HG03354 (cell line): ENCODE measurements around the gene CSTF1.

Experiments
- ATAC-seq: cut with Tn5 transposase; IDR thresholded peaks from one replicate; pipeline ENCODE4 v1.9.1; 2021; ENCODE audit warnings: mild to moderate bottlenecking; ENCODE audit not compliant: unreplicated experiment, poor library complexity, severe bottlenecking

The CSTF1 gene

DNA sequence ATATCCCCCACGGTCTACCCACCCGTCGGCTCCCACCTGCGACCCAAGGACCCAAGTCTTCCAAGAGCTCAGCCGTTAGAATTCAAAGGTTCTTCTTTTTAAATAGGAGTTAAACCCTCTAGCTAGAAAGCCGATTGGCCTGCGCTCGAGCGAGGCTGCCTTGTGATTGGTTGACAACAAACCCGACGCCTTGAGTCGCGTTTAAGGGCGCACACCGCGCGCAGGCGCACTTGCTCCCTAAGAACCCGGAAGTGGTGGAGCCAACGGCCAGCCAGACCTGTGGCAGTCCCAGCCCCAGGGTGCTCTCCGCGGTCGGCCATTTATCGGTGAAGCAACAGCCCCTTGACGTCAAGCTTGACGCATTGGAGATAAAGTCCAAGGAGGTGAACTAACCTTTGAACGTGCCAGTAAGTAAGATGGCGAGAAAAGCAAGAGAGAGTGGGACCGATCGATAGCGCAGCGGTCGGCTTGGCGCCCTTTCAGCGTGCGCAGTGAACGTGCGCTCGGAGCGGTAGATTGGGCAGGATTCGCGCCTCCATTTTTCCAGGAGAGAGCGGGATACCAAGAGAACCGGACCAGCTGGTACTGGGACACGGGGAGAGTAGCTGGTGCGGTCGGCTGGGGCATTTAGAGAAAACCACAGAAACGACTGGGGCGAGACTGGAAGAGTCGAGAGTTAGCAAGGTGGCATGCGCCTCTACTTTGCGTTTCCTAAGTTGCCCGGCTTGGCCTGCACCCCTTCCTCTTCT is at the start of gene CSTF1, which contains the start of gene AURKA:
CSTF1 (plus strand) TSS at position 514 of the 749 bp plus-strand sequence. CDS start 2,908 bp downstream, outside the sequence.
AURKA (minus strand) TSS at position 84 of the 749 bp plus-strand sequence. CDS start 4,018 bp downstream, outside the sequence.
- peak; percentile 94 for ATAC-seq

DNA sequence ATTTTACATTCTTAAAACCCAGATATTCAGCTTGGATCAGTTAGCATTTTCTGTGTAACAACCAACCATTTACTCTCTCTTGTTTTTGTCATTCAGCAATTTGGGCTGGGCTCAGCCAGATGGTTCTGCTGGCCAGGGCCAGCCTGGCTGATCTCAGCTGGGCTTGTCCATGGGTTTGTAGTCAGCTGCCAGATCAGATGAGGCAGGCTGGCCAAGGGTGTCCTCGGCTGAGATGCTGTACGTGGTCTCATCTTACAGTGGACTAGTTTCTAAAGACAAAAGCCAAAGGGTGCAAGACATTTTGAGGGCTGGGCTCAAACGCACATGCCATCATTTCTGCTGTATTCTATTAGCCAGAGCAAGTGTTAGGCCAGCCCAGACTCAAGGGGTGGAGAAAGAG is 49.7 kb upstream of the CSTF1 start:
- no peak for ATAC-seq

DNA sequence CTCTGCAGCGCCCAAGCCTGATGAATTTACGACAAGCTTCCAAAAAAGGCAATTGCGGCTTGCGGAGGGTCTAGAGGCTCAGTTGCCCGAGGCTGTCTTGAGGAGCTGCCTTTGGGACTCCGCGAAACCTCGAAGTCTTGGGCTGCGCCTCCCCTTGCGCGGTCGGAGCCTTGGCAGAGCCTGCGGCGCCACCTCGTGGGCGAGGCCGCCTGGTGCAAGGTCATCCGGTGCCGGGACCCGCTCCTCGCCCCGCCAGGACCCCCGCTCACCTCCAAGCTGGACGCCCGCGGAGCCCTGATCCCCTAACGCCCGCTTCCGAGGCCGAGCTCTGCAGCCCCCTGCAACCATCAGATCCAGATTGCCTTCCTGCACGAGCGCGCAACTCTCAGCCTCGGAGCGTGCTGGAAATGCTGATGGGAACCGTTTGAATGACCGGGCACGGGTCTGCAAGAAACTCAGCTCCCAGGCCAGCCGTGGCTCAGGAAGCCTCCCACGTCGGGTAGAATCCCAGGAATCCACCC is 48.5 kb upstream of the CSTF1 start:
- peak; percentile 78 for ATAC-seq

DNA sequence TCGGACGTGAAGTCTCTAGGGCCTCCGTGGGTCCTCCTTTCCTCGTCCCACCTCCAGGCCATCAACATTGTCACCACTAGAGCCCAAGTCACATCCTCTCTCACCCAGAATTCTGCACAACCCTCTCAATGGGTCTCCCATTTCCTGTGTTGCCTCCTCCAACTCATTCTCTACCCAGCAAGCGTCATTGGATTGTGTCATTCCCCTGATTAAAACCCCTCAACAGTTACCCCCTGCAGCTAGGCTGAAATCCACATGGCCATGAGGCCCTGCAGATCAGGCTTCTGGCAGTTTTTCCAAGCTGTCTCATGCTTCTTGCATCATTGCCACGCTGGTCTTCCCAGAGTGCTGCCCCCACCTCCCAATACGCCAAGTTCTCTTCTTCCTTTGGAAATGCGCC is 46.5 kb upstream of the CSTF1 start:
- no peak for ATAC-seq

DNA sequence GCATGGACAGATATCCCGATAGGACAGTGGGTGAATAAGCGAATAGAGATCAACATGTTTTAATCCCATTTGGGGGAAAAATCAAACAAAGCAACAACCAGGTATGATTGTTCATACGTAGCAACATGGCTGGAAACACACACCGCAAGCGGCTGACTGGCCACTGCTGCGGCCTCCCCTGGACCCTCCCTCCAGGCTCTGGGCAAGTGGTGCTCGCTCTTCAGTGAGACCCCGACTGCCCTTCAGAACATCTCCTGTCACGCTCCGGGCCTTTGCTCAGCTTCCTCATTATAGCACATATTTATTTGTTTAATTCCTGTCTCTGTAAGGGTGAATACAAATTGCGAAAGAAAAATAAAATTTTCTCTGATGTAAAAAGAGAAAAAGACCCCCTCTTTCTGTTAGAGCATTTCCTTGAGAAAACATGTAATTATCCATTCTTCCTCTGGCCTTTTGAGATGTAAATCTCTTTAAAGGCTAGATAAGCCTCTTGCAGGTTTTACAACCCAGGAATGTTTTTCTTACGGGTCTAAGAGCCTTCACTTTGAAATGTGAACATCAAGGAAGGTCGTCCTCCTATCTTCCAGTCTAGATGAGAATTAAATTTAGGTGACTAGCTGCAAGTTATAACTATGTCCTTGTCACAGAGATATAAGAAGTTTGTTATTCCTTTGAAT is 44.7 kb upstream of the CSTF1 start:
- no peak for ATAC-seq

DNA sequence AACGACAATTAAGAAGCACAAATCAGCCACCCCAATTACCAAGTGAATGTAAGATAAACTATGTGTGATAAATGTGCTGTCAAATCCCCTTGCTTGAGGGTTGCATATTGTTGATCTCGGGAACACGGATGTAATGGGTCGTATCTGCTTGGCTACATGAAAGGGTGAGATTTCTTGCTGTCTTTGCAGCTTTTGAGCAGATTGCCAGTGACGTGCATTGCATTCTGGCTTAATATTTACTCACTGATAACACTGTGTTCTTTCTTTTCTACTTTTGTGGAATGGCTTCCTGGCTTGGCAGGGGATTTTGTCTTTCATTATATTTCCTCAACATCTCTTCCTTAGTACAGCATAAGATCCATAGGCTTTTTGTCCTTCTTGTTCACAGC is 44.1 kb upstream of the CSTF1 start:
- ATAC-seq = no peak

DNA sequence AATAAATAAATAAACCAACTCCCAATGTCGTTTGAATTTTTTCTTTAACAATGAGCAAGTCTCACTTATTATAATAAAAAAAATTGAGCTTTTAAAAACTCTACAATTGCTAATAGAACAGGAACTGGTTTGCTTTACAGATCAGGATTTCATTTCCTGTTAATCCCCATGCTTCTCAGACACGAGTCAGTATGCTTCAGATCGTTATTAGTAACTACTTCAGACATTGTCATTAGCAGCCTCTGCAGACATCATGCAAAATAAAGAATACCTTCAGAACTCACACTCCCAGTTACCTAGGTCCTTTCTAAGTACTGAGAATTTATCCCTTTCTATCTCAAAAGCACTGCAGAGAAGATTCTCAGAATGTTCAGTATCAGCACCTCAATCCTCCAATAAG is 43.7 kb upstream of the CSTF1 start:
- no peak for ATAC-seq

DNA sequence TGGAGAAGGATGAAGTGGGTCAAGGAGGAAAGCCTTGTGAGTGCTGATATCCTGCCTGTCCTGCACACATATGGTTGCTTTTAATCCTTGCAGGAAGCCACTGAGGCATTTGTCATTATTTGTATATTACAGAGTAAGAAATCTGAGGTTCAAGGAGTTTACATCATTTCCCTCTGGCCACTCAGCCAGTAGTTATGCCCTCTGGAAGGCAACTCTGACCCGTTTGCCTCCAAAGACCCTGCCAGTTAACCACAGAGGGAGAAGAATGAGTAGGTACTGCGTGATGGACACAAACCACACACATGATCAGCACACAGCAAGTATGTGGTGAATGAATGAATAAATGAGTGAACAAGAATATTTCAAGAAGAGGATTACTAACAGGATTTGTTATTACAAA is 41.6 kb upstream of the CSTF1 start:
- ATAC-seq = no peak

DNA sequence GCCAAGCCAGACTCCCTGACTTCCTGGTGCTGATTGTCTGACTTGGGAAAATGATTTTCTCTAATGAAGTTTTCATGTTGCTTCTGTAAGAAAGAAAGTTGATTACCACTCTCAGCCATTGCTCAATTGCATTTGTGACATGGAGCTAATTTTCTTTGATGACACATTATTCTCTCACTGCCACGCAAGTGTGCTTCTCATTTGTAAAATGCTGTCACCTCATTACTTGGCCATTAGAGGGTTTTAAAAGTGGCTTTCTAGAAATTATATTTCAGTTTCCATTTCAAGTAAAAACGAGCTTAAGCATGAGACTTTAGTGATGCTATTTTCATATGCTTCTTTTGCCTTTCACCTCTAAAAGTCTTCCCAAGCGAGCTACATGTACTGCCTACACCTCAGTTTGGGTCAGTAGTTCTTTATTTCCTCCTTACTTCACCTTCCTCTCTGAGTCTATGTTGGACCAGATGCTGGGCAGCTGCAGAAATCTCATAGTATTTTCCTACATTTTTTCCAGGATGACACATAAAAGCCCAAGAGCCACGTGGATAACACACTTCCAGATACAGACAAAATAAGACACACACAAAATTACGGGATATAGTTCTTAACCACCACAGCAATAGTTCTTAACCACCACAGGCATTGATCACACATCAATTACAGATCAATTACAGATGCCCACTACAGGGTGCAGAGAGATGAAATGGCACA is 39.9 kb upstream of the CSTF1 start:
- ATAC-seq = no peak

DNA sequence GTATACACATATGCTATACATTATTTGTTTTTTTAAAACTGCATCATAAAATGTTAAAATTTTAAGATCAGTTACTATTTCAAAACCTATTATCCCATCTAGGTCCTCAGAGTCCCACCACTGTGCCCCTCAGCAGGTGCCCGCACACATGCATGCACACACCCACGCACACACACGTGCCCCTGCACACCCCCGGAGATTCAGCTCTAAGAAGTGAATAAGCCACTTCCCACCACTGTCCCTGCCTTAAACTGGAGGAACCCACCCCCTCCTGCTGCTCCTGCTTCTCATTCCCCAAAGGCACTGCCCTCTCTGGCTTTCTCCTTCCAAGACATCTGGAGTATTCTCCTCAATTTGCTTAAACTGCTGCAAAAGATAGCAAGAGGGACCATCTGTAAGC is 39.1 kb upstream of the CSTF1 start:
- ATAC-seq = no peak

DNA sequence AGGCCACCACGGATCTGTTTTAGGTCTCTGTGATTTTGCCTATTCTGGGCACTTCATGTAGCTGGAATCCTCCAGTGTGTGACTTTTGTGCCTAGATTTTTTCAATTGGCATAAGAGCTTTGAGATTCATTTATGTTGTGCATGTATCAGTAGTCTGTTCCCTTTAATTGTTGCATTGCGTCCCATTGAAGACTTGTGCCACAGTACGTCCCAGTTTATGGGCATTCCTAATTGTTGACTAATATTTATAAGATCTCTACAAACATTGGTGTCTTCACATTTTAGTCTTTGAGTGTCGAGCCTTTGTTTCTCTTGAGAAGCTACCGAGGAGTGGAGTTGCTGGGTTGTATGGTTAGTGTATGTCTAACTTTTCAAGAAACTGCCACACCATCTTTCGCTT is 34.4 kb upstream of the CSTF1 start:
- ATAC-seq = no peak

DNA sequence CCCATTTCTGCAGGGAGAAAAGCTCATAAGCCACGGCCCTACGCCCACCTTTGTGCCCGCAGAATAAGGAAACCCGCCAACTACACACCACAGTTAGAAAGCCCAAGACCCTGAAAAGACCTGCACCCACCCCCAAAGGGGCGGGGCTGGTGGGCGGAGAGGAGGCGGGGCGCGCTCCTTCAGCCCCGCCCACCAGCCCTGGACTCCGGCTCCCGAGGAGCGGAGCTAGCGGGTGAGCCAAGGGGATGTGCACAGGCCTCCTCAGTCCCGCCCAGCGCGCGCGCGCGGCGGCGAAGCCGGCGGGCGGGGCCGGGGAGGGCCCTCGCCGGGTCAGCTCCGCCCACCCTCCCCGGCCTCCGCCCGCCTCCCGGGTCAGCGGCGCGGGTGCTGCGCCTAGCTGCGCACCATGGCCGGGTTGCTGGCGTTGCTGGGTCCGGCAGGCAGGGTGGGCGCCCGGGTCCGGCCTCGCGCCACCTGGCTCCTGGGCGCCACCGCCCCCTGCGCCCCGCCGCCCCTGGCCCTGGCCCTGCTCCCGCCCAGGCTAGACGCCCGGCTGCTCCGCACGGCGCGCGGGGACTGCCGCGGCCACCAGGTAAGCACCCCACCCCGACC is 33.7 kb upstream of the CSTF1 start, which contains the start of gene FAM210B:
FAM210B (plus strand) TSS at position 375 of the 612 bp plus-strand sequence; CDS start at position 407, 32 bp downstream.
- peak; percentile 96 for ATAC-seq

DNA sequence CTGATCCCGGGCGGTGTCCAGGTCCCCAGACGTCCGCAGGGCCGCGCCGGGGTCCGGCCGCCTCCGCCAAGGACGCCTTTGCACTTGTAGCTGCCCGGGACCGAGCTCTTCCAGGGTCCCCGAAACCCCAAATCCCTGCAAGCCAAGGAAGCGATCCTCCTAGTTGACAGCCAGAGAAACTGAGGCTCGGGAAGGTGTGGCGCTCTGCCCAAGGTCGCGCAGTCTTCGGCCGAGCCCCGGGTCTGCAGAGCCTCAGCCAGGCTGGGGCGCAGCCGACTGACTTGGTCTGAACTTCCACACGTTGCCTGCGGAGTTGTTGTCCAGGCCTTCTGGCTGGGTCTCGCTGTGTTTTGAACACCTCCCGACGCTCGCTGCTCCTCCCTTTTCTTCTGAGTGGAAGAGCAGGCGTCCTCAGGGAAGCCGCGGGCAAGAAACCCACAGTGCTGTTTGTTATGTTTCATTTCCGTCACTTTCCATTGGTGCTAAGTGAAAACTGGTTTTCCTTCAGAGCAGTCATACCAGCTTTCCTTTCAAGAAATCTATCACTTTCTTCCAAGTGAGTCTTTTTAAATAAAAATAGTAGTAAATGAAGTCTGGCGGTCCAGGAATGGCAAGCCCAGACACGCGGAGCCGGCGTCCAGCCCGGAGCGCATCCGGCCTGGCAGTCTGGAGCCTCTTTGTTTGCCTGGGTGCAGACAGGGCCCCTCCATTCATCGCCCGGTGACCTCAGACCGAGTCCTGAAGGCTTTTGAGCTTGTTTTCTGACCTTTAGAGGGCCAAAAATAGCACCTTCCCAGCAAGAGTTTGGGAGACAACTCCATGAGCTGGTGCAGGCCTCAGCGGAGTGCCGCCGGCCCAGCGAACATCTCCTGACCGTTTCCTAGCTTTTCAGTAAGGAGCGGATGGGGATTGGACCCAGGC is 33.0 kb upstream of the CSTF1 start:
- peak; percentile 40 for ATAC-seq

DNA sequence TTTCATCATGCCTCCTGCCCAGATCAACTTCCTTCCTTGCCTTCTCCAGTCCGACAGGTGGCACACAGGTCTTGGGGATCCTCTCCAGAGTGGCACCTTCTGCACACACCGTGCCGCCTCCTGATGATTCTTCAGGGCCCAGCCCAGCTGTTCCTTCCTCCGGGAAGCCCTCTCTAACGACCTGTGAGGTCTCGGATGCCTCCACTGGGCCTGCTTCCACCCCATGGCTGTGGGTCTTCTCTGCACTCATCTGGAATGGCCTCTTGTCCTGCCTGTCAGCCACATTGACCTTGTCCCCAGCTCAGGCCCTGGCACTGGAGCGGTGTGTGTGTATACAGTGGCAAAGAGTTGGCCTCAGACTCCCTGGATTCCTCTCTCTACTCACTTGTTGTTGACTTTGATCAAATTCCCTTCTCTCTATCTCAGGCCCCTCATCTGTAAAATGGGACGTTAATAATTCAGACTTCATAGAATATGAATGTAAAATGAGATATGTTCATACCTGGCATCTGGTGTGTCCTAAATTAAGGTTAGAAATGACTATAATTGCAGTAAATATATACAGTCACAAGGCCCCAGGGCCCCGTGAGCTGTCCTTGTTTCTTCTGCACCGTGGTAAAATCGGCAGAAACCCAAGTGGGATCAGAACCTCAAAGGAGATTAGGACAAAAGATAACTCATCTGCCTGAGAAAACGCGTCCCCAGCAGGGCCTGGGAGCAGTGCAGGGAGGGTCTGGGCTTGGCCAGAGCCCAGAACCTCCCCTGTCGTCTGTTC is 32.1 kb upstream of the CSTF1 start:
- ATAC-seq = no peak

DNA sequence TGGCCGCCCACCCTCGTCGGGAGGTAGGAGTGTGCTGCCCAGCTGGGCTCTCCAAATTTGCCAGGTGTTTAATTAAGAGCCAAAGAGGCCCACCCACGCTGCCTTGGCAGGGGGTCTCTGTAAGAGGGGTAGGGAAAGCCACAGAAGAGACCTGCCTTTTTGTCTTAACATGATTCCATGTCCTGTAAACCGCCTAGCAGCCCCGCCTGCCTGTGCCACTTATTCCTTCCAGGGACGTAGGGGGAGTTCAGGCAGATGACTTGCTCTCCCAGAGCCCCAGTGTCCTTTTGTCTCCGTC is 31.6 kb upstream of the CSTF1 start:
- ATAC-seq = no peak

DNA sequence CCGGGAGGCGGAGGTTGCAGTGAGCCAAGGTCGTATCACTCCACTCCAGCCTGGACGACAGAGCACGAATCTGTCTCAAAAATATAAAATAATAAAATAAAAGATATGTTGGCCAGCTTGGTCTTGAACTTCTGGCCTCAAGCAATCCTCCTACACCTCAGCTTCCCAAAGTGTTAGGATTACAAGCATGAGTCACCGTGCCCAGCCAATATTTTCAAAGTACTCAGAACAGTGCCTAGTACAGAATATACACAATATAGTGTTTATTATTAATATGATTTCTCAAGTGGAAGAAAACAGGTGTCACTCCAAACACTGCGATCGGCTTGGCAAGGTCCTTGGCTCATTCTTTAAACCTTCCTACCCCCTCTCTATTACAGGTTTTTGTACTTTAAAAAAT is 30.5 kb upstream of the CSTF1 start:
- no peak for ATAC-seq

DNA sequence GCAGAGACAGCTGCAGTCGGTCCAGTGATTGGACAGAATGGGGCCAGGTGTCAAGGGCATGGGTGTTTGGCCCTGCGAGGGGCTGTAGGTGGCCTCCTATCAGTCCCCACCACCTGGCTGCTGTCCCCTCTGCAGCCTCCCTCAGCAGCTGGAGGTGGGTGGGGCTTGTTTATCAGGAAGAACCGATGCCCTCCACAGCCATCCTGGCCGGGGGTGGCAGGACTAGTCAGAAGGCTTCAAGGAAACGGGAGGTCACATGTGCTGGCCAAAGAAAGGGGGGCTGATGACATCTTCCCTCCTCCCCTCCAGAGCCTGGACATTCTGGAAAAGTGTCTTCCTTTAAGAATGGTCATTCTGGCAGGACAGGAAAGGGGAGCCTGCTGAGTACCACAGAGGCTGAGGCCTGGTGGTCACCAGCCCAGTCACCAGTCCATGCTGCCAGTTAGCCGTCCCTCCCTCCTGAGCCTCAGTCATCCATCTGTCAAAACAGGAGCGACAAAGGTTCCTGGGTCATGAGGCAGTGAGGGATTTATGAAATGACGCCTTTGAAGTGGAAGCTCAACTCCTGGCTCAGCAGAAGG is 29.5 kb upstream of the CSTF1 start:
- no peak for ATAC-seq

DNA sequence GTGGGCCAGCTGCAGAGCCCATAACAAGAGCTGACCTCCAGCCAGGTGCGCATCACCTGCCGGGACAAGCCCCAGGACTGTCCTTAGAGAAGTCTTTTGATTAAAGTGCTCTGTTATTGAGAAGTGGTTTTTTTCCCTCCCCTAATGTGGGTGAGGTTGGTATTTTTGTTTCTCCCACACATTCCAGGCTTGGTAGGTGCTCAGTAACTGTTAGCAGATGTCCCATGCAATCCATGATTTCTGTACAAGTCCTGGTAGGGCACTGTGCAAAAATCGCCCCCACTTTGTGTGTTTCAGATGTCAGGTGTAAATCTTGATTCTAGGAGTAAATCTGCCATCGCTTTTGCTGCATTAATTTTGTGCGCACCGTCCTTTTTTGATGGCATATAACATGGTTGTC is 29.0 kb upstream of the CSTF1 start:
- no peak for ATAC-seq
